Measurements from ENCODE around the gene ZNF540. TPM values are rescaled to one million over a fixed set of nuclear protein-coding genes. Genes with fewer than 3 reads are reported as not detected.
"Not testable (repeated sequence)": the region's sequence is repeated elsewhere in the genome, so short reads cannot be mapped to it uniquely, and the experiment has no call there.

ZNF540 gene
- total and polyA plus RNA-seq, 3 experiments from 2014 or later: 2.3 to 4.9 (median 3.2) TPM

DNA sequence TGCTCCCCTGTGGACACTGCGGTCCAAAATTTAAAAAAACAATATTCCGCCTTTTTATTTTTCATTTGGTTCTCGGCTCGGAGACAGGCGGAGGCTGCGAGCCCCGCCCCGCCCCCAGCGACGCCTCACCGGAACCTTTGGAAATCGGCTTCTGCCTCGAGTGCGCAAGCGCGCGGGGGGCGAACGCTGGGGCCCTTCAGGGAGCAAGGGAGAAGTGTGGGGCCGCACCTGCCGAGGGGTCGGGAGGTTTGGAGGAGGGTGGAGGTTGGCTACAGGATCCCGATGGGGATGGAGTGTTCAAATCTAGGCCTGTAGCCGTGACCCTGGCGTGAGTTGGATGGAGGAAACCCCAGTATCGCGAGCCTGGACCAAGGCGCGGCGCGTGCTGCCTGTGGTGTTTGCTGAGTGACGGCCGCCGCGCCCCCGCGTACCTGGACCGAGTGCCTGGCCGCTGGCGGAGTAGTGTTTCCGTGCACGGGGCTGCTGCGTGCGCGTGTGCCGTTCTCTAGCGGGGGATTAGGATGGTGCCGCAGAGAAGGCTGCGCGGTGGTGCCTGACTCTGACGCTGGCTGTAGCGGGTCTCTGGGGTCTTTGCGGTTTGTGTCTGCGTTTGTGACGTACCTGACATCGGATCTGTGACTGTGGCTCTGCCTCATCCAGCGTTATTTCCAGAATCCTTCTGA is 61.2 kb downstream of the ZNF540 start:
- peaks cover 0 to 2% of the 10 kb centered on the region in 2 donors for H3K27me3 Mint-ChIP-seq
- Histone ChIP-seq H3K9me3 (ENCODE audit: low read length) (no peaks in the 10 kb centered on the region), H3K27ac (ENCODE audit: low read depth, low read length) (peak overlapping the region; percentile 72), H3K27me3 (ENCODE audit: insufficient read depth, low read length, poor library complexity, severe bottlenecking) (no peaks in the 10 kb centered on the region), H3K36me3 (ENCODE audit: insufficient read depth, low read length) (no peaks in the 10 kb centered on the region), H3K4me3 (ENCODE audit: low read length) (peak overlapping the region; percentile 86), H3K4me1 (ENCODE audit: insufficient read depth, low read length) (peaks cover 18% of the 10 kb centered on the region)
- H3K36me3 Mint-ChIP-seq: peaks cover 4 to 17% (median 5%) of the 10 kb centered on the region in 3 donors
- H3K9me3 Mint-ChIP-seq: peaks cover 0 to 9% (median 3%) of the 10 kb centered on the region in 5 donors
- peak overlapping the region; percentile 88 to 97 (median 94) for H3K27ac Mint-ChIP-seq
- DNase-seq: peak; percentile 71 to 88 (median 81)
- H3K4me1 Mint-ChIP-seq: peaks cover 30 to 39% (median 35%) of the 10 kb centered on the region in 3 donors
- peak overlapping the region; percentile 92 to 99 (median 94) for H3K4me3 Mint-ChIP-seq
- ChIA-PET POLR2A (interaction anchor here (1.3 to 2.1 kb wide), 2 partner anchors 37 to 61 kb away, joined by 6 read pairs; partner anchors contain the start of genes ZNF540 and ZNF571), CTCF (no interaction called here)

DNA sequence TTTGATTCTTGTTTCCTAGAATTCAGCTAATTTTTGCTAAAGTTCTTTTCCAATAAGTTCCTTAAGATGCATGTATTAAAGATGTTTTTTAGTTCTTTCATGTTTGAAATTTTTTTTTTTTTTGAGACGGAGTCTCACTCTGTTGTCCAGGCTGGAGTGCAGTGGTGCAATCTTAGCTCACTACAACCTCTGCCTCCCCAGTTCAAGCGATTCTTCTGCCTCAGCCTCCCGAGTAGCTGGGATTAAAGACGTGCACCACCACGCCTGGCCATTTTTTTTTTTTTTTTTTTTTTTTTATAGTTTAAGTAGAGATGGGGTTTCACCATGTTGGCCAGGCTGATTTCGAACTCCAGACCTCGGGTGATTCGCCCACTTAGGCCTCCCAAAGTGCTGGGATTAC is 62.5 kb downstream of the ZNF540 start:
- H3K9me3 ChIP-seq (ENCODE audit: low read length); H3K27me3 ChIP-seq (ENCODE audit: insufficient read depth, low read length, poor library complexity, severe bottlenecking); H3K27ac ChIP-seq (ENCODE audit: low read depth, low read length); H3K4me3 ChIP-seq (ENCODE audit: low read length); H3K36me3 ChIP-seq (ENCODE audit: insufficient read depth, low read length); DNase-seq; POLR2A ChIA-PET; H3K27me3 Mint-ChIP-seq: not testable (repeated sequence)
- CTCF ChIA-PET: interaction anchor here (0.7 kb wide), 1 partner anchor 524 kb away, joined by 3 read pairs; no protein-coding TSS in a partner anchor
- Mint-ChIP-seq H3K9me3 (peaks cover 0 to 18% (median 6%) of the 10 kb centered on the region in 5 donors), H3K27ac (peak overlapping the region in 4 of 8 donors; percentile 2 to 88 (median 62)), H3K4me3 (peak overlapping the region in 6 of 7 donors; percentile 92 to 97 (median 94)), H3K36me3 (peaks cover 4 to 18% (median 9%) of the 10 kb centered on the region in 3 donors), H3K4me1 (peaks cover 30 to 39% (median 35%) of the 10 kb centered on the region in 3 donors)
- peaks cover 18% of the 10 kb centered on the region for H3K4me1 ChIP-seq (ENCODE audit: insufficient read depth, low read length)

Other genes starting within 250 kb of the ZNF540 start
- gene ZNF527, start 223.8 kb upstream of the ZNF540 start, total RNA-seq: 1 to 10 TPM; 5.2 to 5.6 TPM
- 8.7 TPM for gene ZNF527, start 223.8 kb upstream of the ZNF540 start, polyA plus RNA-seq
- 1 to 10 TPM; 7.4 to 8.0 TPM for gene ZNF569, start 127.4 kb upstream of the ZNF540 start, total RNA-seq
- 3.8 TPM for gene ZNF569, start 127.4 kb upstream of the ZNF540 start, polyA plus RNA-seq
- gene ZNF570, start 125.5 kb upstream of the ZNF540 start, total RNA-seq: 1 to 10 TPM; 5.3 to 5.9 TPM
- gene ZNF570, start 125.5 kb upstream of the ZNF540 start, polyA plus RNA-seq: 5.1 TPM
- 1 to 10 TPM; 3.9 to 4.1 TPM for gene ZNF793, start 87.9 kb upstream of the ZNF540 start, total RNA-seq
- 1.1 TPM for gene ZNF793, start 87.9 kb upstream of the ZNF540 start, polyA plus RNA-seq
- 1 to 10 TPM; 2.2 to 3.3 TPM for gene ZNF571, start 84 bp upstream of the ZNF540 start, total RNA-seq
- gene ZNF571, start 84 bp upstream of the ZNF540 start, polyA plus RNA-seq: 5.9 TPM
- gene ZFP30, start 60.6 kb downstream of the ZNF540 start, total RNA-seq: 10 to 100 TPM; 10.1 to 11.4 TPM
- gene ZFP30, start 60.6 kb downstream of the ZNF540 start, polyA plus RNA-seq: 2.1 TPM
- 1 to 10 TPM; 7.1 to 8.8 TPM for gene ZNF607, start 124.9 kb downstream of the ZNF540 start, total RNA-seq
- gene ZNF607, start 124.9 kb downstream of the ZNF540 start, polyA plus RNA-seq: 7.7 TPM
- gene ZNF573, start 184.7 kb downstream of the ZNF540 start, total RNA-seq: 10 to 100 TPM in 1 of 2 experiments, 1 to 10 TPM in 1; 9.1 to 16.5 TPM
- 14.2 TPM for gene ZNF573, start 184.7 kb downstream of the ZNF540 start, polyA plus RNA-seq

All from CD8-positive, alpha-beta memory T cell (primary cell).